ENCODE data around the gene HHEX.
"Not testable (repeated sequence)": the region's sequence is repeated elsewhere in the genome, so short reads cannot be mapped to it uniquely, and the experiment has no call there.

HHEX gene

DNA sequence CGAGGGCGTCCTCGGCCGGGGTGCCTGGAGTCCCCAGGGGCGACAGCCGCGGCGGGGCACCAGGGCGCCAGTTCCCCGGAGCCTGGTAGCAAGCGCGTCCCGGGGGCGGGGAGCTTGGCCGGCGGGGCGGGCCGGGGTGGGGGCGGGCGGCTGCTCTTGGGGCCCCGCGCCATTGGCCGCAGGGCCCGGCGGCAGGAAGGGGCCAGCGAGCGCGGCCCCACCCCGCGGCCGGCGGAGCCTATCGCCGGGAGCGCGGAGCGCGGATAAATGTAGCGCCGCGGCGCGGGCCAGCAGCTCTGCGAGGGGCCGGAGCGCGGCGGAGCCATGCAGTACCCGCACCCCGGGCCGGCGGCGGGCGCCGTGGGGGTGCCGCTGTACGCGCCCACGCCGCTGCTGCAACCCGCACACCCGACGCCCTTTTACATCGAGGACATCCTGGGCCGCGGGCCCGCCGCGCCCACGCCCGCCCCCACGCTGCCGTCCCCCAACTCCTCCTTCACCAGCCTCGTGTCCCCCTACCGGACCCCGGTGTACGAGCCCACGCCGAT lies at the start of gene HHEX:
TSS of gene HHEX (plus strand) at position 293 of the 548 bp plus-strand sequence. CDS start at position 325, 32 bp downstream.
- DNase-seq = no peak

DNA sequence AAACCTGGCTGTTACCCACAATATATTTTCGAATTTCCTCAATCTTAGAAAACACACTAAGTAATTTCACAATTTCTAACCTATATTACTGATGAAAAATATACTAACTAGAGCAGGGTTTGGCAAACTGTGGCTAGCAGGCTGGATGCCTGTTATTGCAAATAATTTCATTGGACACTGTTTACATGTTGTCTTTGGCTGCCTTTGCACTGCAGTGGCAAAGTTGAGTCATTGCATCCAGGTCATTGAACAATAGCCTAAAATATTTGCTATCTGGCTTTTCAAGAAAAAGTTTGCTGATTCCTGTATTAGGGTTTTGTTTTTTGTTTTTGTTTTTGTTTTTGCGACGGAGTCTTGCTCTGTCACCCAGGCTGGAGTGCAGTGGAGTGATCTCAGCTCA lies 49.6 kb upstream of the HHEX start:
- no peak for DNase-seq

GRCh38 chr10:92641492-92641891 lies 48.3 kb upstream of the HHEX start:
- DNase-seq = no peak

DNA sequence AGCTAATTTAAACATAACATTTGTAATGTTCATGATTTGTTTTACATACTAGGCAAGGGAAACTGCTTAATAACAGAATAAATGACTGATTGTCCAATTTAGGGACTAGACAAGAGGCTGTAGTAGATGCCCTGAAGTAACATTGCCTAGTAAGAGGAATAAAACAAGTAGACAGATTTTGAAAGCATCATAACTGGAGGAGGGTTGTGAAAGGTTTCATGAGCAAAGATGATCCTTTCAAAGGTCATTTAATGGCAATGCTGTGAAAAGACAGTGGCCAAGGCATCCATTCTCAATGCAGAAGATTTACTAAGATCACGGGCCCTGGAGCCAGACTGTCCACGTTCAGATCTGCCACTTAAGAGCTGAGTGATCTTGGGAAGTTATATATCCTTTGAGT lies 44.8 kb upstream of the HHEX start:
- no peak for DNase-seq

DNA sequence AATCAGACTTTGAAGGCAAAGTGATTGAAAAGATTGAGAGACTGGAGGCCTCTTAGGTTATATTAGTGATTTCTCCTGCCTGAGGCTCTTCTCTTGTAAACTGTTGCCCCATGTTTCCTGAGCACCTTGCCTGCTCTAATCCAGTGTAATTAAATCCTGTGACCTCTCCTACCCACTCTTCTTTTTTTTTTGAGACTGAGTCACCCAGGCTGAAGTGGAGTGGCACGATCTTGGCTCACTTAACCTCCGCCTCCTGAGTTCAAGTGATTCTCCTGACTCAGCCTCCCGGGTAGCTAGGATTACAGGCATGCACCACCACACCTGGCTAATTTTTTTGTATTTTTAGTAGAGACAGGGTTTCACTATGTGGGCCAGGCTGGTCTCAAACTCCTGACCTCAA lies 38.9 kb upstream of the HHEX start:
- DNase-seq = not testable (repeated sequence)

DNA sequence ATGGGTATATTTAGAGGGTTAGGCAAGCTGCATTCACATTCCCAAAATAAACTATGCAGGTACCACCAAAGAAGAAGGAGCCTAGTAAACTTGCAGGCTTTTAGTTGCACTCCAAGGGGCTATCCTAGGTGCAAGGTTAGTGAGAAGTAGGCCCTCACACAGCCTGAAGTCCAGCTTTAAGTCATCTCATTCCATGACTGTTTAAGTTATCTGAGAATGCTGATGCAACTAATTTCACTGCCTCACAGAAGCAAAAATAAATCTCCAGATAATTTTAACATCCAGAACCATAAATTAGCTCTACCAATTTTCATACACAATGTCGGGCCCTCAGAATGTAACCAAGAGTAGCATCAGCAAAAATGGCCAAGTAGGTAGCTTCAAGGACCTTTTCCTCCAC lies 34.3 kb upstream of the HHEX start:
- no peak for DNase-seq

DNA sequence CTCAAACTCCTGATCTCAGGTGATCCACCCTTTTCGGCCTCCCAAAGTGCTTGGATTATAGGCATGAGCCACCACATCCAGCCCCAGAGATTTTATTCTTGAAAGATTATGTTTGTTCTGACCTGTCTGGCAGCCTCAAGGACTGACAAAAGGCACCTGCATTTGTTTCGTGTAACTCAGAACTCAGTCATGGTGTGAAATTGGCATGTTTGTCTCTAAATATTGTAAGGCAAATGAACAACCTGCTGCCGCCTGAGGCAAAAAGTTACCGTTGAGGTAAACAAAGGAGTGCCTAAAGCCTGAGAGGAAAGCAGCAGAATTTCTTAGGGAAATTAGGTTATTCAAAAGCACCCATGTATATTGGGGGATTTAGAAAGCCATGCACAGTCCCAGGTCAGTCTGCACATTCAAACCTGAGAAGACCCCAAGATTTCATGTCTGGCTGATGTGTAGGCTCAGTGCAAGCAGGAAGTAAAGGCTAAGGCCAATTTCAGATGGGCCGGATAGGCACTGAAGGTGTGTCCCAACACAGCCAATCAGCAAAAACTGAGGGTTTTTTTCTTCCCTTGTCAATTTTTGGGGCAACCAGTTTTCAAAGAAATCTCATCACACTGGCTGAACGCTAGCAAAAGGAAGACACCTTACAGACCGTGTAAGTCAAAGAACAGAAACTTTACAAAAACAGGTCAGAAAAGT lies 33.3 kb upstream of the HHEX start:
- DNase-seq = no peak

DNA sequence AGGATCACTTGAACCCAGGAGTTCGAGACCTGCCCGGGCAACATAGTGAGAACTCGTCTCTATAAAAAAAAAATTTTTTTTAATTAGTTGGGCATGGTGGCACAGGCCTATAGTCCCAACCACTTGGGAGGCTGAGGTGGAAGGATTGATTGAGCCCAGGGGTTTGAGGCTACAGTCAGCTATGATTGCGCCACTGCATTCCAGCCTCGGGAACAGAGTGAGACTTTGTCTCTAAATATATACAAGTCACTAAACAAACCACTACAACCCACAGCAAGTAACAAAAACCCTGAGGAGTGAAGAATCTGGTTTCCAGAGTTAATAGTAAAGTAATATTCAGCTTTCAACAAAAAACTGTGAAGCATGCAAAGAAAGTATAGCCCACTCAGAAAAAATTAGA lies 32.7 kb upstream of the HHEX start:
- DNase-seq = no peak

DNA sequence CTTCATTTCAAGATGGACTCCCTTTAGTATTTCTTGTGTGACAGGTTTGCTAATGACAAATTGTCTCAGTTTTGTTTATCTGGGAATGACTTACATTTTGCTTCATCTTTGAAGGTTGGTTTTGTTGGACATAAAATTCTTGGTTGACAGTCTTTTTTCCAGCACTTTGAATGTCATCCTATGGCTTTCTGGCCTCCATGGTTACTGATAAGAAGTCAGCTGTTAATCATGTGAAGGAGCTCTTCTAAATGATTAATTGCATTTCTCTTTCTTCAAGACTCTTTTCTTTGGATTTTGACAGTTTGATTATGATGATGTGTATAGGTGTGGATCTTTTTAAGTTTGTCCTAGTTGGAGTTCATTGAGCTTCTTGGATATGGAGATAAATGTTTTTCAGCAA lies 26.9 kb upstream of the HHEX start:
- DNase-seq = no peak

DNA sequence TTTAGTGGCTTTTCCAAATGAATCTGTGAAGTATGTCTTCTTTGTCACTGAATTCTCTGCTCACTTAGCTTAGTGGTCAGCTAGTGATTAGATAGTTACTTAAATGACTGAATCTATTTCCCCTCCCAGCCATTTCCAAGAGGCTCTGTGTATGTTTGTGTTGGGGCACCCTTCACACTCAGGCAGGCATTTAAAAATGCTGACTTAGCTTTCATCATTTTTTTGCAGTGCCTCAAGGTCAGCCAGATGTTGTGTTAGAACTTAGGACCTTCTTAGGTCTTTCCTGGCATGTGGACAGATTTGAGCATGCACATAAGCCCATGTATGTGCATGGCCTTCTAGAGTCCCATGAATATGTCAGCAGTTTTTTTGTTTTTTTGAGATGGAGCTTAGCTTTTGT lies 25.4 kb upstream of the HHEX start:
- no peak for DNase-seq

GRCh38 chr10:92667078-92667477 lies 22.7 kb upstream of the HHEX start:
- DNase-seq = no peak

DNA sequence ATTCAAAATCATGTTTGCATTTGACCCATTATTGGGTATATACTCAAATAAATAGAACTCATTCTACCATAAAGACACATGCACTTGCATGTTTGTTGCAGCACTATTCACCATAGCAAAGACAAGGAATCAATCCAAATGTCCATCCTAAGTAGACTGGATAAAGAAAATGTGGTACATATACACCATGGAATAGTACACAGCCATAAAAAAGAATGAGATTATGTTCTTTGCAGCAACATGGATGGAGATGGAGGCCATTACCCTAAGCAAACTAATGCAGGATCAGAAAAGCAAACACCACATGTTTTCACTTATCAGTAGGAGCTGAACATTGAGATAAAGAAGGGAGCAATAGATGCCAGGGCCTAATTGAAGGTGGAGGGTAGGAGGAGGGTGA lies 12.0 kb upstream of the HHEX start:
- DNase-seq = no peak

GRCh38 chr10:92678206-92678605 lies 11.5 kb upstream of the HHEX start:
- no peak for DNase-seq

GRCh38 chr10:92681306-92681834 lies 8.4 kb upstream of the HHEX start:
- DNase-seq = no peak

- no peak for DNase-seq
Observed at GRCh38 chr10:92688573-92688926, 1.2 kb upstream of the HHEX start.

- no peak for DNase-seq
Observed at GRCh38 chr10:92688927-92689662, 660 bp upstream of the HHEX start.

- no peak for DNase-seq
Observed at GRCh38 chr10:92690211-92690914, 608 bp downstream of the HHEX start.

- DNase-seq = no peak
Observed at GRCh38 chr10:92690915-92691590, 1.3 kb downstream of the HHEX start.

GRCh38 chr10:92691591-92692079 lies 1.9 kb downstream of the HHEX start:
- DNase-seq = no peak

DNA sequence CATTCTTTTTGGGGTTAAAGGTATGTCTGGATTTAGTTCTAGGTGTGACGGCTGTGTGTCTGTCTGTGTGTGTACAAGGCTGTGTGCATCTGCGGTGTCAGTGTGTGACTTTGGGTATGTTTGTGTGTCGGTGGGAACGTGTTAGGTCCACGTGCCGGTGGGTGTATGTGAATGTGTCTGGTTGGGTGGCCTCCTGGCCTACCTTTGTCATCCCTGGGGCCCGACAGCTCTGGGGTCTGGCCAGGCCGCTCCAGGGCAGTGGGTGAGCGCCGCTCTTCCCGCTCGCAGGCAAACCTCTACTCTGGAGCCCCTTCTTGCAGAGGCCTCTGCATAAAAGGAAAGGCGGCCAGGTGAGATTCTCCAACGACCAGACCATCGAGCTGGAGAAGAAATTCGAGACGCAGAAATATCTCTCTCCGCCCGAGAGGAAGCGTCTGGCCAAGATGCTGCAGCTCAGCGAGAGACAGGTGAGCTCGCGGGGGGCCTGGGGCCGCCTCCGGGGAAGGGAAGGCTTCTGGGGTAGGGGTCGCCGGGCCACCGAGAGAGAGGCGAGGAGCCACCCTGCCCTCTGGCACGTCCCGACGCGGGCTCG lies 2.4 kb downstream of the HHEX start:
- DNase-seq = no peak

GRCh38 chr10:92692697-92693533 lies 3.2 kb downstream of the HHEX start:
- DNase-seq = no peak

- no peak for DNase-seq
Observed at GRCh38 chr10:92693534-92693893, 3.8 kb downstream of the HHEX start.
